ENCODE results near the gene MOB3B.
A peak's percentile ranks its signal among the peaks of the same experiment; 100 is the strongest.

MOB3B gene

DNA sequence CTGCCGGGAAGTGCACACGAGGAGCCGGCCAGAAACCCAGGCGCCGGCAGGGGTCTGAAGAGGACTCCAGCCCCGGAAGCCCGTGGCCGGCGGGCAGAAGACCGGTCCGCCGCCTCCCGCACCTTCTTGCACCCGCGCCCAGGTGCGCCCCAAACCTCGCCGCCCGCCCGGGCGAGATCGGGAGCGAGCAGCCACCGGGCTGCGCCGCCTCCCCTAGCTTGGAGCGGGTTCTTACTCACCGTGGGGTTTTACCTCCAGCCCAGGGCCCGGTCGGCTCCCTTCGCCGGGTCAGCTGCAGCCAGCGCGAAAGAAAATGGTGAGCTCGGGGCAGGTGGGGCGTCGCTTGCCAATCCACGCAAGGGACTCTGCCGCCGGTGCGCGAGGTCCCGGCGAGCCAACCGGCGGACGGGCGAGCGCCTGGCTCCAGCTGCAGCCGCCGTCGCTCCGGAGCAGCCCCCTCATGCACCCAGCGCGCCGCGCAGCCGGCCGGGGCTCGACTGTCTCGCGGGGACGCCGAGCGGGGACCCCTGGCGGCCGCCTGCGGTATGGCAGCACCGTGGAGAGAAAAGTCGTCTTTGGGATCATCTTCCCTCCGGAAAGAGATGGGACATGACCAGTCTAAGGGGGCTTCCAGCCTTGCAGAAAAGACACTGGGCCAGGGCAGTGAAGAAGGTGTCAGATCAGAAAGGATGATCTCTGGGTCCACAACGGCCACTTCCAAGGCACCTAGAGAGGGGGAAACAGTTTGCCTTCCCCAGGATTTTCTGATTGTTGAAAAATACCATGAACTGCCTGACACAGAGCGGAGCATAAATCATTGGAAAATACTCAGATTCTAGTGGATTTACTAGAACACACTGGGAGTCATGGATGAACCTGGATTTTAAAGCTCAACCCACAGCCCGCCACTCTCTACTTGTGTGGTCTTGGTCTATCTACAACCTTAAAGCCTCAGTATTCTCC is at the start of gene MOB3B:
Gene MOB3B, minus strand, starts transcription at position 499 of the 963 bp plus-strand sequence. CDS start 74,264 bp downstream, outside the sequence.
- TF ChIP-seq, protein P1, sequence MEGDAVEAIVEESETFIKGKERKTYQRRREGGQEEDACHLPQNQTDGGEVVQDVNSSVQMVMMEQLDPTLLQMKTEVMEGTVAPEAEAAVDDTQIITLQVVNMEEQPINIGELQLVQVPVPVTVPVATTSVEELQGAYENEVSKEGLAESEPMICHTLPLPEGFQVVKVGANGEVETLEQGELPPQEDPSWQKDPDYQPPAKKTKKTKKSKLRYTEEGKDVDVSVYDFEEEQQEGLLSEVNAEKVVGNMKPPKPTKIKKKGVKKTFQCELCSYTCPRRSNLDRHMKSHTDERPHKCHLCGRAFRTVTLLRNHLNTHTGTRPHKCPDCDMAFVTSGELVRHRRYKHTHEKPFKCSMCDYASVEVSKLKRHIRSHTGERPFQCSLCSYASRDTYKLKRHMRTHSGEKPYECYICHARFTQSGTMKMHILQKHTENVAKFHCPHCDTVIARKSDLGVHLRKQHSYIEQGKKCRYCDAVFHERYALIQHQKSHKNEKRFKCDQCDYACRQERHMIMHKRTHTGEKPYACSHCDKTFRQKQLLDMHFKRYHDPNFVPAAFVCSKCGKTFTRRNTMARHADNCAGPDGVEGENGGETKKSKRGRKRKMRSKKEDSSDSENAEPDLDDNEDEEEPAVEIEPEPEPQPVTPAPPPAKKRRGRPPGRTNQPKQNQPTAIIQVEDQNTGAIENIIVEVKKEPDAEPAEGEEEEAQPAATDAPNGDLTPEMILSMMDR (IDR thresholded peaks at IDR 0.05; ENCODE audit: low read depth, low read length, missing control alignments), result peak; percentile 93
- no peak for DNase-seq (ENCODE audit: low read depth)
- peak within 1 kb of the TSS; percentile 72 for H3K4me3 ChIP-seq (ENCODE audit: low read depth, low read length)

DNA sequence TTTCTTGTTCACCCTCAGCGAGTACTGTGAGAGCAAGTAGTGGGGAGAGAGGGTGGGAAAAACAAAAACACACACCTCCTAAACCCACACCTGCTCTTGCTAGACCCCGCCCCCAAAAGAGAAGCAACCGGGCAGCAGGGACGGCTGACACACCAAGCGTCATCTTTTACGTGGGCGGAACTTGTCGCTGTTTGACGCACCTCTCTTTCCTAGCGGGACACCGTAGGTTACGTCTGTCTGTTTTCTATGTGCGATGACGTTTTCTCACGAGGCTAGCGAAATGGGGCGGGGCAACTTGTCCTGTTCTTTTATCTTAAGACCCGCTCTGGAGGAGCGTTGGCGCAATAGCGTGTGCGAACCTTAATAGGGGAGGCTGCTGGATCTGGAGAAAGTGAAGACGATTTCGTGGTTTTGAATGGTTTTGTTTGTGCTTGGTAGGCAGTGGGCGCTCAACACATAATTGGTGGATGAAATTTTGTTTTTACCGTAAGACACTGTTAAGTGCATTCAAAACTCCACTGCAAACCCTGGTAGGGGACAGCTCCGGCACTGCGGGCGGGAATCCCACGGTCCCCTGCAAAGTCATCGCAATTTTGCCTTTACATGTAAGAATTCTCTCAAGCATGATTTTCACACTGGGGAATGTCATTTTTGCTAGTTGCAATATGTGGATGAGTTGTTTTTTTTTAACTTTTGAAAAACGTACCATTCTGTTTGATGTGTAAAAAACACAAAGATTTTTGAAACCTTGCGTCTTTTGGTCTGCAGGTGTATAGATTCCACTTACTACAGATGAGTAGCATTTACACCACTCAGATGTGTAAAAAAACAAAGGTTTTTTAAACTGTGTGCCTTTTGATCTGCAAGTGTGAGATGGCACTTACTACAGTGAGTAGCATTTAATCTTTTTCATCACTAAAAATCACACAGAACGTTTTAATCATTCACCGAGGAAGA is 44.3 kb upstream of the MOB3B start:
- DNase-seq (ENCODE audit: low read depth), result peak; percentile 100
- peak overlapping the region; percentile 57 for H3K4me3 ChIP-seq (ENCODE audit: low read depth, low read length)
- TF ChIP-seq, protein P1 (IDR thresholded peaks at IDR 0.05; ENCODE audit: low read depth, low read length, missing control alignments), result no peak

DNA sequence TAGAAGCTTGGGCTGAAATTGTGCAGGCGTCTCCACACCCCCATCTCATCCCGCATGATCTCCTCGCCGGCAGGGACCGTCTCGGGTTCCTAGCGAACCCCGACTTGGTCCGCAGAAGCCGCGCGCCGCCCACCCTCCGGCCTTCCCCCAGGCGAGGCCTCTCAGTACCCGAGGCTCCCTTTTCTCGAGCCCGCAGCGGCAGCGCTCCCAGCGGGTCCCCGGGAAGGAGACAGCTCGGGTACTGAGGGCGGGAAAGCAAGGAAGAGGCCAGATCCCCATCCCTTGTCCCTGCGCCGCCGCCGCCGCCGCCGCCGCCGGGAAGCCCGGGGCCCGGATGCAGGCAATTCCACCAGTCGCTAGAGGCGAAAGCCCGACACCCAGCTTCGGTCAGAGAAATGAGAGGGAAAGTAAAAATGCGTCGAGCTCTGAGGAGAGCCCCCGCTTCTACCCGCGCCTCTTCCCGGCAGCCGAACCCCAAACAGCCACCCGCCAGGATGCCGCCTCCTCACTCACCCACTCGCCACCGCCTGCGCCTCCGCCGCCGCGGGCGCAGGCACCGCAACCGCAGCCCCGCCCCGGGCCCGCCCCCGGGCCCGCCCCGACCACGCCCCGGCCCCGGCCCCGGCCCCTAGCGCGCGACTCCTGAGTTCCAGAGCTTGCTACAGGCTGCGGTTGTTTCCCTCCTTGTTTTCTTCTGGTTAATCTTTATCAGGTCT is 43.5 kb upstream of the MOB3B start, which contains the start of gene C9orf72:
Gene C9orf72, minus strand, starts transcription at position 564 of the 716 bp plus-strand sequence. CDS start 6,361 bp downstream, outside the sequence.
- H3K4me3 ChIP-seq (ENCODE audit: low read depth, low read length), result peak within 1 kb of the TSS; percentile 57
- DNase-seq (ENCODE audit: low read depth), result no peak
- TF ChIP-seq, protein P1 (IDR thresholded peaks at IDR 0.05; ENCODE audit: low read depth, low read length, missing control alignments), result no peak

DNA sequence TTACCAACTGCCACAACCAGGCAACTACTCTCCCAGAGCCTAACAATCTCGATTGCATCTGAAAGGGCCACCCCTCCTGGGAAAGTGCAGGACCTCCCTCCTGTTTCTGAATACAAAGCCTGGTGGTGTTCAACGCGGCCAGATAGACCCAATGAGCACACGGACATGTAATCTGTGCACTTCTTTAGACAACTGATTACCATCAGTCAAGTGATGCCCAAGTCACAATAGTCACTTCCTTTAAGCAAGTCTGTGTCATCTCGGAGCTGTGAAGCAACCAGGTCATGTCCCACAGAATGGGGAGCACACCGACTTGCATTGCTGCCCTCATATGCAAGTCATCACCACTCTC is 42.9 kb upstream of the MOB3B start:
- H3K4me3 ChIP-seq (ENCODE audit: low read depth, low read length), result peak overlapping the region; percentile 57
- DNase-seq (ENCODE audit: low read depth), result peak; percentile 55
- TF ChIP-seq, protein P1 (IDR thresholded peaks at IDR 0.05; ENCODE audit: low read depth, low read length, missing control alignments), result no peak

DNA sequence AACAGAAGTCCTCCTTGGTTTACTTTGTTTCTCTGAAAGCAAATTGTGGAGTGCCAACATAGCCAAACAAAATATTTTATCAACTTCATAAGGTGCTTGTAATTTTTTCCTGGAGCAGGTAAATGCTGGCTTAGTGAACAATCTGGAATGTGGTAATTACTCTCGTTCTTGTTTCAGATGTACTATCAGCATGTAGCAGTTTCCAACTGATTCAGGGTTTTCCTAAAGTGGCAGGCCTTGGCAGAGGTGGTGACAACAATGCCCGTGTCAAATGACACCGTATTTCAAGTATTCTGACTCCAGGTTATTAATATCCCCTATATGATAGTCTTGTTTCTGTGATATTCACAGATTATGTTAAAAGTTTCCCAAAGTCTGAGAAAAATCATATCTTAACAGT is 42.4 kb upstream of the MOB3B start:
- TF ChIP-seq, protein P1 (IDR thresholded peaks at IDR 0.05; ENCODE audit: low read depth, low read length, missing control alignments), result no peak
- no peak overlapping the region; the same call in 1 of the 2 replicates for H3K4me3 ChIP-seq (ENCODE audit: low read depth, low read length)

DNA sequence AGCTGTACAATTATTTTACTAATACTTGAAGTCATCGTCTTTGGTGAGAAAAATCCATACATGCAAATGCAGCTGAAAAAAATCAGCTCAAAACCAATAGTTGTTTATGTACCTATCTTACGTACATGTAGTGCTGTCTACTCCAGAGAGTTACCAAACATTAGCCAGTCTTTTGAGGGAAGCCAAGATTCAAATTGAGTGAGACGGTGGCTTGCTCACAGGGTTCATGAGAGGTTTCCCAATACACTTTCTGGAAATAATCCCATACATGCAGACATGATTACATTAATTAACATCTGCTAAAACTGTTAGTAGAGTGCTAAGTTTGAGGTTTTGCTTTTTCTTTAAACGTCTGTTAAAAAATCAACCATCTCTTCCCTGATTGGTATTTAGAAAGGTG is 41.4 kb upstream of the MOB3B start:
- DNase-seq (ENCODE audit: low read depth), result no peak
- H3K4me3 ChIP-seq (ENCODE audit: low read depth, low read length), result no peak overlapping the region
- TF ChIP-seq, protein P1 (IDR thresholded peaks at IDR 0.05; ENCODE audit: low read depth, low read length, missing control alignments), result no peak

More for the DNA sequence above, 42.4 kb upstream of the MOB3B start:
- no peak for DNase-seq (ENCODE audit: low read depth)
